ENCODE measurements around the gene GMDS.

The GMDS gene

DNA sequence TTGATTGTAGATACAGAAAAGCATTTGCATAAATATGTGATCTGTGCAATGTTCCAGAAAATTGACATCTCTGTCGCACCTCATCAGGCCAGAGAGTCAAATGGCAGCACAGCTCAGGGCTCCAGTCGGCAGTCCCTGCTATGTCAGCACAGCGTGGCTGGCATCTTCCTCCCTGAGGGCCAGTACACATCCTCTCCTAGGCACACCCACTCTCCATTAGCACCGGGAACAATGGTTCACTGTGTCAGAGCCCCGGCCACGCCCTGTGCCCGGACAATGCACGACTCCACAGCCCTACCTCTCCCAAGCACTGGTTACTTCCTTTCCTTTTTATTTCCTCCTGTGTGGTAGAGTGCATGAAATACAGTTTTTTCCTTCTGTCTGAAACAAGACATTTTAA, 520.8 kb downstream of the GMDS start:
- peak; percentile 43 for DNase-seq

DNA sequence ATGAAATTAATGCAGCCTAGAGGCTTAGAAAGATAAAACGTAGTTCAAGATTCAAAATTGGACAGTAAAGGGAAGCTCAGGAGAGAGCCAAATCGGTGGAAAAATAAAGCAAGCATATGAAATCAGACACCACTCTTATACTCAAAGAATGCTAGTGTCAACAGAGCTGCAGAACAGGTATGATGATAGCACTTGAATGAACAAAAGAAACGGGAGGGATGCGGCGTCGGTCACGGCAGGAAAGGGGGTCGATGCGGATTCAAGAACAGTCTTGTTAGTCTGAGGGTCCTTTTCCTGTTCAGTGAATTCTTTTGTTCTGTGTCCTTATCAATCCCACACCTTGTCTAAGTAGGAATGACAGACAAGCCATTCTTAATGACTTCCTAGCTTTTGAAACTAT, 521.3 kb downstream of the GMDS start:
- peak; percentile 36 for DNase-seq

DNA sequence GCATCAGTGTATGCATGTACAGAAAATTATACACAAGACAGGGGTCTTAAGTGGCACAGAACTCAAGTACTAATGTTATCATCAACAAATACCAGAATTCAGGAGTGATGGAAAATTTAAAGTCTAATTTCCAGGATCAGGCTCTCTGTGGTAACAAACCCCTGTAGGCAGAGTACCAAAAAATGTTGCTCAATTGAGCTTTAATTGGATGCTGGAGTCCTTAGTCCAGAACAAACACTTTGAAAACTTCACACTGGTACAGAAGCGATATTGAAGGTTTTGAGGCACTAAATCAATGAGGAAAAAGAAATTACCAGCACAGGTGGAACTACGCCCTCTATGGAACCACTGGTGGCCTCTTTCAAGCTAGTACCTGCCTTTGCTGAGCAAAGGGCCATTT, 522.6 kb downstream of the GMDS start:
- no peak for DNase-seq

DNA sequence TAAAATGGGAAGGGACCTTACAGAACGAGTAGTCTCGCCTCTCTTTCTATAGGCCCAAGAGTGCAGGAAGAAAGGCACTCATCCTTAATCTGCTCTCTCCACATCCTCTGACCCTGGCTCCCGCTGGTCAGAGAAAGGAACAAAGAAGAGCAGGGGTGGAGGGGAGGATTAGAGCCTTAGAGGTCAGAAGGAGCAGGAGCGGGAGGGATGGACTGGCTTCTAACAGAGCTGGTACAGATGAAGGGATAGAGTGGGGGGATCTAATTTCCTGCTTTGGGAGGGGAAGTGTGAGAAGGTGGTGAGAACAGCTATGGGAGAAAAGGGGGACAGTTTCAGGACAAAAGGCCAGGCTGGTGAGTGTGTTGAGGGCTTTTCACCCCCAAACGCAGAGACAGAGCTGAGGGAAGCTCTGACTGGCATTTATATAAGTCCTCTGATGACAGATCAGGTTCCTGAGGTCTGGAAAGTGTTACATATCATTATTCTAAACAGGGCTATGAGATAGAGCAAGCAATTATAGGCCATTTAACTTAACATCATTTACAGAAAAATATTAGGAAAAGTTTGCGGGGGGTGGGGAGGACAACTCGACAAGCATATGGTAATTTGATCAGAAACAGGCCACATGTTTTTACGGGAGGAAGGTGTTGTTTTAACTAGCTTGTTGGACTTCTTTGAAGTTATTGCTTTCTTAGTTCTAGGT, 524.6 kb downstream of the GMDS start:
- DNase-seq: peak; percentile 36

DNA sequence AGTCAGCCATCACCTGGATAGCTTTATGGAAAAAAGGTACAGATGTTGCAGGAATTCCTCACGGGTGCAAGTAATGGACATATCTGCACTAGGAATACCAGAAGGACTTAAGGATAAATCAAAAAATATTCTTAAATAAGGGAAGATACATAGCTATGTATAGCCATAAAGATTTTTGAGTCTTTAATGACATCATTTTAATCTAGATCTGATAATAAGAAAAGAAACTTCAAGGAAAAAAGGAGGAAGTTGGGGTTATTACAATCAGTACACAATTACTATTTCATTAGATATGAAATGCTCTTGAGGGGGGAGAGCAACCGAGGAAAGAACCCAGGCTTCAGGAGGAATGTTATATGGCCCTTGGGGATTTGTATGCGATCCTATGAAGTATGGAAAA, 525.5 kb downstream of the GMDS start:
- DNase-seq: no peak

DNA sequence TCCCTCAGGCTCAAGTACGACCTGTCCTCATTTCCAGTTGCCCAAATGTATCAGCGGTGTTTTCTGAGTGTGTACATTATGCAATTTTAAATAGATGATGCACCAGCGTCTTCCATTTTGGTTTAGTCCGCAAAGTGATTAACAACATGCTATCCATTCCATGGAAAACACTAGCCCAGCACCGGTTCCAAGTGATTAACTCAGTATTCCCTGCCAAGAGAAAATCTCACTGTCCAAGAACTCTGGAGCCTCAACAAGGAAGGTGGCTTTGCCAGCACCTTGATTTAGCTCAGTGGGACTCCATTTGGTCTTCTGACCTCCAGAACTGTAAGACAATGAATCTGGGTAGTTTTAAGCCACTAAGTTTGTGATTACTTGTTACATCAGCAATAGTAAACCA, 528.5 kb downstream of the GMDS start:
- DNase-seq: no peak

DNA sequence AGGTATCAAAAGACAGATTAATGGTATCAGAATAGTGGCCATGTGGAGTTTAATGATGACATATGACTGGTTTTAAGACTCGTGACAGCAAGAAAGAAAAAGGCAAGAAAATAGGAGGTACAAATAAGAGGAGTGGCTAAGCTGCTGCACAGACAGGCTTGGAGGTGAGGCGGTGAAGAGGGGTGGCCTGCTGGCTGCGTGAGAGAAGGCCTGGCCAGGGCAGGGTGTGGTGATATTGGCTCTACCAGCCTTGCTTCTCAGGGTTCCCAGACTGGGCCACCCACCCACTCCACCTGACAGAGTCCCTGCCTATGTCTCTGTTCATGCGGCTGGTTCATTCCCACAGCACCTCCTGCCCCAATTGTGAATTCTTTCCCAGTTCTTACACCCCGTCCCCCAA, 529.0 kb downstream of the GMDS start:
- DNase-seq: no peak

DNA sequence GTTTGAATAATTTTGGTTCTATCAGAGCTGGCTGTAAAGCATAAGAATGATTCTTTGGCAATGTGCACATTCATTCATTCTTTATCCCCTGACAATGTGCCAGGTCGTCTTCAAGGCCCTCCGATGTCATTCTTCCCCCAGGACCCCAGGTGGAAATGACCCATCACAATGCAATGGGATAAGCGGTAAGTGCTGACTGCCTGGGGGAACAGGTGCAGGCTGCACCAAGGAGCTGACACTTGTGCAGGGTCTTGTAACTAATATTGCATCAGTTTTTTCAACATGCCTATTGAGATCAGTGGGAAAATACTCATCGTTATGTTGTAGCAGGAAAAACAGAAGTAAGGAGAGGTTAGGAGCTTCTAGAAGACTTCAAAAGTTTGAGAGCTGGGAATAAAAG, 530.1 kb downstream of the GMDS start:
- no peak for DNase-seq

DNA sequence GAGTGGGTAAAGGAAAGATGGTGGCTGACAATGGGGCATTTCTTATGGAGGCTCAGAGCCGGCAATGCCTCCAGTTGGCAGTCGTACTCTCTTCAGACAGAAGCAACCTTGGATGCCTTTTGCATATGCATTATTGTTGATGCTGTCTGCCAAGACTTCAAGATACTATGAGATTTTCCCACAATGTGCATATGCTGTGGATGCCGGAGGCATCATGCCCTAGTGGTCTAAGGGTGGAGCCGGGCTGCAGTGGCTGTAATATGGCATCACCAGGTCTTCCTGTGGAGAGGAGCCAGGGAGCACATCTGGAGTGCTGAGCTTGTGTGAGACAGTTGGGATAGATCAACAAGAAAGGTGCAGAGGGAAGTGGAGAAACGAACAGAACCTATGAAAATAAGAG, 530.8 kb downstream of the GMDS start:
- DNase-seq: no peak

DNA sequence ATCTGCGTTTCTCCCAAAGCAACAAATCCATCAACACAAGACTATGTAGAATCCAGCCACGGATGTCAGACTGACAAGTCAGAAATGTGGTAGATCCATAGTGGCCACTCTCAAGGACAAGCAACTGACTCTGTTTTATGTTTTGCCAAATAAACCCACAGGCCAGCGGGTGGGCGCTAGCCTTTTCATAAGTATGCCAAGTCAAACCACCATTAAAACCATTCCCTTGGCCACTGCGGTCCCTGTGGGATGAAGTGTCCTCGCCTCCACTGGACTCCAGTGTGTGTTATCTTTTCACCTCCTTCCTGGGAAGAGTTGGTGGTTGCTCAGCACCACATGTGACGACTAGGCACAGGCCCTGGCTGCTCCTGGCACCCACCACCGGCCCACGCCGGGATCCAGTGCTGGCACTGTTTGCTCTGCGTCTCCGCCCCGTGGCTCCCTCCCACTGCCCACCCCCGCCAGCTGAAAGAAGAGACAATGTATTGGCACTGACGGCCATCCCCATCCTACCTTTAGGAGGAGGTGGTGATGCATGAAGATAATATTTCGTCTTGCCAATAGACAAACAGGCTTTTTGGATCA, 532.3 kb downstream of the GMDS start:
- no peak for DNase-seq

DNA sequence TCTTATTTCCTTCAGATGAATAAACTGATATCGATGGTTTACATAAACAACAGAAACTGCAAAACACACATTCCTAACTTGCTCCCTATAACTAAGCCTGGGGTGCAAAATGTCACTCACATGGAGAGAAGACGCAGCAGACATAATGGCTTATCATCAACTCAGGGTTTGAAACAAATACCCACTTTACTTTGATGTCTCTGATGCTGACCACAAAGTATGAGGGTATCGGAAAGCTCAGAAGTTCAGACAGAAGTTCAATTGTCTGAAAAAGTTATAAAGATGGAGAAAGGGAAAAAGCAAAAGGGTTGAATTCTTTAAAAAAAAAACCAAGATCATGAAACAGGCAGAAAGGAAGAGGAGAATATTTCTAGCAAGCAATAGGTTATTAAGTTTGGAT, 533.0 kb downstream of the GMDS start:
- DNase-seq: no peak

DNA sequence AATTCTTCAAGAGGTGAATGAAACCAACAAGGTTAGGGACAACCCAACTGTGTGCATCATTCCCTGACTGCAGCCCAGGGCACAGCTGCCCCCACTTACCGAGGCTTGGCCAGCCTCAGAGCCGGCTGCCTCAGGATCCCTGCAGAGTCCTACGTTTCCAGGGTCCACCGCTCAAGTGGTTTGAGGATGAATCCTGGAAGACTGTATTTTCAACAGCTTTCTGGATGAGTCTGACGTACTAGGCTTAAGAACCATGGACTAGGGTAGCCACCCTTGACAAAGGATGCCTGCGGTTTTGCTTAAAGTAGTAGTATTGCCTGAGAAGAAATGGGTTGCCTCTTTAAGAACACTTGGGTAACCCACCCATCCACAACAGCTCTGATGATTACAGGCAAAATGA, 534.3 kb downstream of the GMDS start:
- DNase-seq: no peak

DNA sequence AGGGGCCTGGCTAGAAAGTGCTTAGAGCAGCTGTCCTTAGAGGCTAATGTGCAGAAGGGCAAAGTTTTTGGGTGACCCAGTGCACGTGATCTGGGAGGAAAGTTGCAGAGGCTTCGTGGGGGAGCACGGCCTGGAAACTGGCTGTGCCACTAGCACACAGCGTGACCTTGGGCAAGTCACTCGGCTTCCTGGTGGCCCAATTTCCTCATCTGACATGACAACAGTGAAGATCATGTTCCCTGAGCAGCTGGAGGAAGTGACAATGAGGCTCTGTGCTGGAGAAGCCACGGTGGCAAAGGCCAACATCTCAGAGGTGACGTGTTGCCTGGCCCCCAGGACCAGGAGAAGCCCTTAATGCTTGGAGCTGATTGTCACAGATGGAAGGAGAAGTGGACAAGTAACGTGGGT, 536.2 kb downstream of the GMDS start:
- no peak for DNase-seq

DNA sequence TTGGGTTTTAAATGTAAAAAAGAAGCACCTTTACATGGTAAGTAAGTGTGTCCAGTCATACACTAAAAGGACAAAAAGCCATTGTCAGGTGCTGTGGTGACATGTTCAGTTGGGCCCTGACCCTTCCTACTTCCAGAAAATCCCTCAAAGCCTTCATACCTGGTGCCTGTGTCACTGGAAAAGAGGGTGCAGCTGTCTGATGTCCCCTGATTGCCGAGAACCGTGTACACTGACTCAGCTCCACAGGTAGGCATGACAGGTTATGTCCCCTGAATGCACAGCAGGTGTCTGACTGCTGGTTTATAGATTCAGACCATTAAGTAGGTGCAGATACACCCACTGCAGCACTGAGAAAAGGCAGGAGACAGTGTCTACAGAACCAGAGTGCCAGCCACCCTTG, 536.6 kb downstream of the GMDS start:
- DNase-seq: no peak

DNA sequence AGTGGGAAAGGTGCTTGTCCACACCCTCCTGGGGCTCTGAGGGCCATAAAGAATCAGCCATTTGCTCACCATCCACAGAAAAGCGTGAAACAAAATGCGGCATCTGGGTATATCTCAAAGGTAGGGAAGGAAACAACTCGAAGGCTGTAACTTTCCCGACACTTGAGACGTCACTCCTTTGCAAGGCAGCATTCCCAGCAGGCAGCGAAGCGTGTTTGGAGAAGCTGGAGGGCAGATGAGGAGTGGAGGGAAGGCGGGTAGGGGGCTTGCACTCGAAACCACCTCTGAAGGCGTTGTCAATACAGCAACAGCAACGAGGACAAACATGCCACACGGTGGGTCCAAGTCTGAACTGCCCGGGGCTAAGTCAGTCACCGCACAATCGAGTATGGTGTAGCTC, 537.3 kb downstream of the GMDS start:
- DNase-seq: peak; percentile 83

DNA sequence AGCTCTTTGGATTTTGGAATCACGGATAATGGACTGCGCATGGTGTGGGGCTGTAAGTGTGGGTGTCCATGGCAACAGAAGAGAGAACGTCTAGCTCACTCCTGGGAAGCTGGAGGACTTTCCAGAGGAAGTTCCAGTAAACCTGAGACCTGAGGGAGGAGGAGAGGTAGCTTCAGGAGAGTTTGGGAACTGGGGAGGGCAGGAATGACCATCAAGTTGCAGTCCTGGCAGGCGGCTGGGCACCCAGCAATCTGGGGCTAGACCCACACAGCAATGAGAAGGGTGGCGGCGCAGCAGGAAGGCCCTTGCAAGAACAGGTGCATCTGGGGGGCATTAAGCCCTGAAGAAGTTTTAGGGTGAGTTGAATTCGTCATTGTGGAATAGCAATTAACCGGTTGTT, 539.8 kb downstream of the GMDS start:
- DNase-seq: no peak

DNA sequence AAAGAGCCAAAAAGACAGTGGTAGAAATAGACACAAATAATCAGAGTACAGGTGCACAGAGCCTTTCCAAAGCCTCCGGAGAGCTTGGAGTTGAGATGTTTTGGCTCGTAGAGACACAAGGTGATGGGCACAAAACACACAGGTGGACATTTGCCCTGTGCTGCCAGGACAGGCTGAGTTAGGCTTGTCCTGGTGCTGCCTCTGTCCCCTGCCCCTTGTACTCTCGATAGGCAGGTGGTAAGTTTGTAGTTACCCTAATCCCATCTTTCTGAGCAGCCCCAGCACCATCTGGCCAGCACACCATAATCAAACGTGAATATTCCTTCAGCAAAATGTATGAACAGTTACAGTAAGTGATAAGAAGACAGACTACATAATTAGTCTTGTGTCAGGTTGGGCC, 540.2 kb downstream of the GMDS start:
- no peak for DNase-seq

DNA sequence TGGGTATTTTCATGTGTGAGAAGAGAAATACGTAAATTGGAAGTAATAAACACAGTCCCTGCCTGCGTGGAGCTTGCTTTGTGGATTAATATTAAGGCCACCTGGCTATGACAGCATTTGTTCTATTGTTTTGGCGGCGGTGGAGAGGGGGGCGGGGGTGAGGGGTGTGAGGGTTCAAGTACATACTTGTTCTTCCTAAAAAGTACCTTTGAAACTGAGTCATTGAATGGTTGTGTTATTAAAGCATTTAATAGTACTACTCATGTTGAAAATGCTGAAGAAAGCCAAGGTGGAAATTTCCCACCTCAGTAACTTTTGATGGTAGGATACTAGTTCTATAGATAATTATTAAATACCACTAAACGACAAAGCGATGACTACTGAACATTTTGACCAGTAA, 540.7 kb downstream of the GMDS start:
- DNase-seq: no peak

DNA sequence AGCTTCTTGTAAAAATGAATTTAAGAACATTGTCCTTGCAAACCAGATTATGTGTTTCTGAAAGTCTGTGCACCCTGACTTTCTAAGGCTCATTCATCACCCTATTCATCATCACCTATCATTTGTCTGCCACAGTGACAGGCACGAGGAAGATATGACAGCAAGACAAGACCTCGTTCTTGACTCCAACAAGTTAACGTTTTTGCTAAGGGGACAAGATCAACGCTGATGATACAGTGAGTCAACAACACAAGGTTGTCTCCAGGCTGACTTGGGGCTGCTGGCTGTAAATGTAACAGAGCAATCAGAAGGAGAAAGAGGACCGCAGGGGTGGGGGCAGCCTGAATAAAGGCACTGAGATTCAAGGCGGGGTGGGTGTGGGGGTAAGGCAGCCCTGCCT, 541.5 kb downstream of the GMDS start:
- DNase-seq: no peak

DNA sequence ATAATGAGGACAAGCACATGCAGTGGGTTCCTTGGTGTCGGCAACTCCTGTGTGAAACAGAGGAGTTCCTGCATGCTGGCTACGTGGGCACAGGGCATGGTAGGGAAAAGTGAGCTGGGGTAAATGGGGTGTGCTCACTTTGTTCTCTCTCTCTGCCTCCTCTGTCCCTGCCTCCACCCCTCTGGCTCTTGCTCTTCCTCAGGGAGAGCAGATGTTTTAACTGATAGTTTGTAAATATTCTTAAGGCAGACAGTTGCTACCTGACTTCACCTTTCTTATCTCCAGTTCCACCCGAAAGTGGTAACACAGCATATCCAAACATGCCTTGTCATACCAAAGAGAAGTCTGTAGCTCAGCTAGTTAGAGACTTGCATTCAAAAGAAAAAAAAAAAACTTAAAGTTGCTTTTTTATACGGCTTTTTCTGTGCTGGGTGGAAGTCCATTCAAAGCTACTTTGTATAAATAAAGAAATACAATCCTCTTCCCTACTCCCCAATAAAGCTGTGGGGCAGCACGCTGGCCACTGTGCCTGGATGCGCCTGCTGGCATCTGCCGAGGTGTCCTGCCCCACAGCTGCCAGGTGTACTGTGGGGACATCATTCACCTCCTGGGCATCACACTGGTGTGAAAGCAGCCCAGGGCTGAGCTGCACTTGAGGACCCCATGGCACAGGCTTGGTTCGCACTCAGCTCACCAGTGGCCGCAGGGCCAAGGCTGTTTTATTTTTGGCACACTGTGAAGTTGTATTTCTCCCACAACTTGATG, 542.1 kb downstream of the GMDS start:
- DNase-seq: no peak

DNA sequence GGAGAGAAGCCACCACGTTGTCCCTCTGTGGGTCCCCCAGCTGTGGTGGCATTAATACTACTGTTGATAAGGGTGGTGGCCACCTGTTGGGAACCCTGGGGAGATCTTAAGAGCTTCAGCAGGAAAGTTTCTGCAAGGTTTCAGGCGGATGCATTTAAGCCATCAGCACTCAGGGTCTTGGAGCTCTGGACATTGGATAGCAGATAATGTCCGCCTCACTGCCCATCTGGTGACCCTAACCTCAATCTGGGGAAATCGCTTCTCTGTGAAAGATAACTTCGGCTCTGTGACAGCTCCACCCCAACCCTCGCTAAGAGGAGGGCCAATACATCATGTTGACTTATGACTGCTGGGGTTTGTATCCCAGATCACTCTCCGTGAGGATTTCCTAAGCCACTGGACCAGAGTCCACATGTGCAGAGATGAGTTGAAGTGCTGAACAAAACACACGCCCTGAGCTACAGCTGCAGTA, 542.8 kb downstream of the GMDS start:
- peak; percentile 58 for DNase-seq

DNA sequence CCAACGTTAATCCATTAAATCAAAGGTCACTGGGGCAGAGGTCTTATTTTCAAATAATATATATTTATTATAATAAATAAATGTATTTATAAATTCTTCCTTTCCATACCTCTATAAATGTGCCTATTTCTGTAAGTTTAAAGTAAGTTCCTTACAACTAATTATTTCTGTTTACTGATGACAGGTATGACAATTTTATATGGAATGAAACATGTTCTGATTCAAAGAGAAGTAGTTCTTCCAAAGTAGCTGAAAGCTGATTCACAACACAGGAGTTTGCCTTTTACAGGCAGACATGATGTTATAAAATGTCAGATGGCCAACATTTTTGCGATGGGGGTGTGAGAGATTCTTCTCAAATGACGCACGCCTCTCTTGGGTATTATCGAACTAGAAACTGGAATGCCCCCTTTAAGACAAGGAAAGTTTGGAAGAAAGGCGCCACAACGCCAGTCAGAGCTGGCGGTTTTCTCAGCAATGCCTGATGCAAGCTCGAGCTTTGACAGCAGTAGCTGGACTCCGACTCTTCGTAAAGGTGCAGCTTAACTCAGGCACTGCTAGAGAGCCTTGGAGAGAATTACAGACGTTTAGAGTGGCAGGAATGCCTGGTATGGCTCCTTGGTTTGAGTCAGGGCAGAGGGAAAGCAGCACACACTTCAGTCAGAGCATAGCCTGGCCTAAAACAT, 543.6 kb downstream of the GMDS start:
- peak; percentile 68 for DNase-seq

DNA sequence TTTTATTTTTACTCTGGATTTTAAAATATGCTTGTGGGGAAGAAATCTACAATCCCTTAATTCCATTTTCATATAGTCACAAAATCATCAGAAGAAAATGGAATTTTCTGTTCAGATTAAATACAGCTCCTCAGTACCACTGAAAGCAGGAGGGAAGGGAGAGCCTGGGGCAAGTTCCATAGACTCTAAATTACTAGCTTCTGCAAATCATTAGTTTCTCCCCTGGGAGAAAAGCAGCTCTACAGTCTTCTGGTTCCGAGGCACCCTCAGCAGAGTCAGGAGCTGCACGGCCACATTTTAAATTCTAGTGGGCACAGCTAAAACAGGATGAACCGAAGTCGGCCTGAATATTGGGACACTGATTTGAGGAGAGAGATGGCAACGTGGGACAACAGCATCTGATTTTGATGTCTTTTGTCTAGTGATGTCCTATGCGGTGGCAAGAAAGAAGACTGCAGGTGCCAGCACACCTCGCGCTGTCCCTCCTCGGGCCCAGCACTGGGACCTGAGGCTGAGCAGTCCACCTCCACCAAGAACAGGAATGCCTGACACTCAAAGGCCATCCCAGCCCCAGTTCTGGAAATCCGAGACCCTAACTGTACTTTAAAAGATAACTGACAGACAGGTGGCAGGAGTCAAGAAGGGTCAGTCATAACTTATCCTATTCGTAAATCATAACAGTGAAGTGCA, 545.0 kb downstream of the GMDS start:
- no peak for DNase-seq

Data from eye (tissue), 1 donor.